DMS53 treated with DMSO at 0.1 percent for 48 hours (cell line): Measurements from ENCODE around the gene C2CD4C.
"Not testable (repeated sequence)": the region's sequence is repeated elsewhere in the genome, so short reads cannot be mapped to it uniquely, and the experiment has no call there.

ENCODE experiments used
- DNase-seq: peaks from one replicate; lab custom pipeline; 2025; ENCODE audit not compliant: unreplicated experiment; lab: John Stamatoyannopoulos, UW

Gene C2CD4C

GRCh38 chr19:384799-385169 is 24.2 kb downstream of the C2CD4C start:
- DNase-seq: no peak

DNA sequence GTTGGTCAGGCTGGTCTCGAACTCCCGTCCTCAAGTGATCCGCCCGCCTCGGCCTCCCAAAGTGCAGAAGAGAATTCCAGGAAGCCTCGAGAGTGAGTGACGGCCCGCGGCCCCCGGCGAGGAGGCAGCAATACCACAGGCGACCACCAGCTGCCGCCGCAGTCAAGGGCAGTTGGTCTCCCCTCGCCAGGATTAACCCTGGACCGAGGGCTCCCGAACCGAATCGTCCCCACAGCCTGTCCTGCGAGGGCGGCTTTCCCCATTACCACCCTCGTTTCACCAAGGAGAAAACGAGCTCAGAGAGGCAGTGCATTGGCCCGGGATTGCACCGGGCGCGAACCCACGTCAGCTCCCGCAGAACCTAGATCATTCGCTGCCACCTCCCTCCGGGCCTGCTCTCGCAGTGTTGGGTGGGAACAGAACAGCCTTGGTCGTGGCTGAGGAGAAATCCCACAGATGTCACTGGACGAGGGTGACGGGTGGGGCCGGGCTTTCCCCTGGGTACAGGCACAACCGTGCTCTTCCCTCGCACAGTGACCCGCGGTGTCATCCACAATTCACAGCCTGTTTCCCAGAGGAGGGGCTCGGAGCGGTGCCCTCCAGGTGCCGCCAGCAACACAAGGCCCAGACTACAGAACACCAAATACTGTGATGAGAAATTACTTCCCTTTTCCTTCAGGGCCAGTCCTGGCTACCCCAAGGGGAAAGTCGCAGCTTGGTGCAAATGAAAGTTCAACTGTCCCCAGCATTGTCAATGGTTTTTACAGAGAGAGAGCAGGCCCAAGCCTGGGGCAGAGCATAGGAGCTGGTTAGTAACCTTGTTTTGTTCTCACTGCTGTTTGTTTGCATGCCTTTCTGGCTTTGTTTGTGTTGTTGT is 24.8 kb downstream of the C2CD4C start:
- DNase-seq: no peak

DNA sequence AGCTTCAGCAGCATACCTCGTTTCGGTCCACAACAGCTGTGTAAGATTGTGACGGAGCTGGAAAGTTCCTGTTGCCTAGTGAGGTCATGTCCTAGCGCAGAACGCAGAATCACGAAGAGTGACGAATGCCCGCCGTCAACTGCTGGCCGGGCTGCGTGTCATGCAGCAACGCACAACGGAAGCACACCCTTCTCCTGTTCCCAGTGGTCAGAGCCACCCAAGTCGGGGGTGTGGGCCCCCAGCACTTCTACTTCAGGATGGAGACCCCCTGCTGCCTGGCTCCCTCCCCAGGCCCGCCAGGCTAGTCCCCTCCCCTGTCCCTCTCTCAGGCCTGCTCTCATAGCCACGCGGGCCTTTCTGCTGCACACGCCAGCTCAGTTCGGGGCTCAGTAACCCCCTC is 25.9 kb downstream of the C2CD4C start:
- no peak for DNase-seq

DNA sequence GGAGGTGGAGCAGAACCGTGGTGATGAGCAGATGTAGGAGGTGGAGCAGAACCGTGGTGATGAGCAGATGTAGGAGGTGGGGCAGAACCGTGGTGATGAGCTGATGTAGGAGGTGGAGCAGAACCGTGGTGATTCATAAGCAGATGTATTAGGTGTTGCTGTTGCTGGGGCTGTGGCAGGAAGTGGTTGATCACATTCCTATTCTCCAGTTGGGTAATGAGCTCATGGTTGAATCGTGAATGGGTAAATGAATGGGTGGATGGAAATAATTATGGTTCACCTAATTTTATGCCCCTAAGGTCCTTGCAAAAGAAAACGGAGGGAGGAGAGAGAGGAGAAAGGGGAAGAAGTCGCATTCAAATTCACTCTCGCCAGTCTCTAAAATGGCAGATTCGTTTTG is 26.4 kb downstream of the C2CD4C start:
- DNase-seq: peak; percentile 62

GRCh38 chr19:381901-382300 is 27.0 kb downstream of the C2CD4C start:
- not testable (repeated sequence) for DNase-seq

- DNase-seq: not testable (repeated sequence)
Observed at GRCh38 chr19:380618-381219, 28.2 kb downstream of the C2CD4C start.

DNA sequence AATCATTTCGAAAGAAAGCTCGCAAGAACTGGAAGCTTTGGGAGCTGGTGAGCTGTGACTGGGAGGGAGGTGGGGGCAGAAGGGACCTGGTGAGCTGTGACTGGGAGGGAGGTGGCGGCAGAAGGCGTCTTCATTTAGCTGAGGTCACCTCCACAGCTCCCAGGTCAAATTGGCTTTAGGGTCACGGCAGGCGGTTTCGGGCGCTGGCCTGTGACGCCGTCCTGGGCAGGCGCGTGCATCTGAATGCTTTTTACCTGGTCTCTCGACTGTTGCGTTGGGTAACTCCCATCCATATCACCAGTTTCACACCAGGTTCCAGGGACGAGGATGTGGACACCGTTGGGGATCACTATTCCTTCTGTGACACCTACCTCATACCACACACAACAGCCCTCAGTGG is 29.2 kb downstream of the C2CD4C start:
- DNase-seq: no peak

GRCh38 chr19:378706-379105 is 30.2 kb downstream of the C2CD4C start:
- DNase-seq: no peak

GRCh38 chr19:377801-378581 is 31.0 kb downstream of the C2CD4C start:
- no peak for DNase-seq

DNA sequence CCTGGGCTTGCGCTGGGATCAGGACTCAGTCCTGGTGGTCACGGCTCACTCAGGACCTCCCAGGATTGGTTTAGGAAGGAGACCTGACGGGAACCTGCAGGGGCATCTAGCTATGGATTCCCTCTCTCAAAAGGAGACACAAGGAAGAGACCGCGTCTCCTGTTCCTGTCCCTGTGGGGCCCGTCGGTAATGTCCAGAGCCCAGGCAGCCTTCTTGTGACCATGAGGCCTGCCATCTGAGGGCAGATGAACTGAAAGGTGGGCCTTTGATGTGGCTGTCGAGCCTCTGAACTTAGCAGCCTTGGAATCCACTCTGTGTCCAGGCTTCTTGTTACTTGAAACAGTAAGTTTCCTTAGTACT is 32.9 kb downstream of the C2CD4C start:
- no peak for DNase-seq

GRCh38 chr19:375395-376110 is 33.4 kb downstream of the C2CD4C start:
- no peak for DNase-seq

GRCh38 chr19:374886-375235 is 34.1 kb downstream of the C2CD4C start:
- DNase-seq: no peak

DNA sequence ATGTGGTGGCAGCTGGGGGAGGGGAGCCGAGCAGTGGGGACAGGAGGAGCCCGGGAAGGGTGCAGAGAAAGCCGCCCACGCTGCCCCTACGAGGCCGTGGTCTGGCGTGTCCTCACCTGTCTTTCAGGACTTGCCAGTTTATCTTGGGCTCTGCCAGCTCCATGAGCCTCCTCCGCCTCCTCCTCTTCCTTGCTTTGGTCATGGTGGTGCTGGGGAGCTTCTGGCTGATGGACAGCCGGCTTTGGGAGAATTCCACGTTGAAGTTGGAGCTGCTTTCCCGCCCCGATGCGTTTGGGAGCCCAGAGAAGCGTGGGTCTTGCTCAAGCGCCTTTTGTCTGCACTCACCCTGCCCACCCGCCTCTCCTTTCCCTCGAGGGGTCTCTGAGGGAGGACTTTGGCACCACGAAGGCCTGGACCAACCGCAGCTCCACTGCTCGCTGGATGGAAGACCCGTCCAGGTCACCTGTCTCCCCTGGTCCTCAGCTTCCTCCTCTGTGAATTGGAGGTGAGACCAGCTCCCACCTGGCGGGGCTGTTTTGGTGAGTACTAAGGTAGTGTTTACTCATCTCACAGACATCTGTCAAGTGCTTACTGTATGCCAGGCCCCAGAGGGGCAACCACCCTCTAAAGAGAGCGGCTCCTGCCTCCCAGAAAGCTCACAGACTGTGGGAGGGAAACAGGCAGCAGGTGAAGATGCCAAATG is 34.6 kb downstream of the C2CD4C start:
- DNase-seq: no peak

DNA sequence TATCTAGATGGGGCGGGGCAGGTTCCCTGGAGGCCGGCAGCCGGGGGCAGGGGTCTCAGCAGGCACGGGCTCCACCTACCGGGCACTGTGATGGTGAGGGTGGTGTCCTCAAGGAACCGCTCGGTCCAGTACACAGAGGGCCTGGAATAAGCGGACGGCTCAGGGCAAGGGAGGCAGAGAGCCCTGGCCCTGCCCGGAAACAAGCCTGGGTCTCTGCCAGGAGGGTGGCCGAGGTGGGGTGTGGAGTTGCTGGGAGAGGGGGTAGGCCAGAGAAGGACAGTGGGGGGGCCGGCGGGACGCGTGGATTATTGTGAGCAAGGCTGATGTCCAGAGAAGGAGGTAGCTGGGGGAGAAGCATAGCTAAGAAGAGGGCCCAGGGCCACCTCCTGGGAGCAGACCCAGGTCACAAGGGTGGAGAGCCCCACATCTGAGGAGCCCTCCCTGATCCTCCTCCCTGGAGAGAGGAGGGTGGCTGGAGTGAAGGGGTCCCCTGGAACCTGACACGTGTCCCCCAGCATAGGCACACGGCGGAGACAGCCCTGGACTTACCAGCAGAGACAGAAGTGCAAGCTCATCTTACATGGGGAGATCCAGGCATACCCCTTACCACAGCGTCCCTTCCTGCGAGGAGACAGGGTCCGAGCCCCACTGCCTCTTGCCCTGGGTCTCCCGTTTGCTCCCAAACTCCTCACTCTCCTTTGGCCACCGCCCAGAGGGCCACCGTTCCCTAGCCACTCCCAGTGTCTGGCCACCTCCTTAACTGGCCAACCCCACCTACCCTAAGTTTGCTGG is 35.4 kb downstream of the C2CD4C start:
- DNase-seq: no peak

DNA sequence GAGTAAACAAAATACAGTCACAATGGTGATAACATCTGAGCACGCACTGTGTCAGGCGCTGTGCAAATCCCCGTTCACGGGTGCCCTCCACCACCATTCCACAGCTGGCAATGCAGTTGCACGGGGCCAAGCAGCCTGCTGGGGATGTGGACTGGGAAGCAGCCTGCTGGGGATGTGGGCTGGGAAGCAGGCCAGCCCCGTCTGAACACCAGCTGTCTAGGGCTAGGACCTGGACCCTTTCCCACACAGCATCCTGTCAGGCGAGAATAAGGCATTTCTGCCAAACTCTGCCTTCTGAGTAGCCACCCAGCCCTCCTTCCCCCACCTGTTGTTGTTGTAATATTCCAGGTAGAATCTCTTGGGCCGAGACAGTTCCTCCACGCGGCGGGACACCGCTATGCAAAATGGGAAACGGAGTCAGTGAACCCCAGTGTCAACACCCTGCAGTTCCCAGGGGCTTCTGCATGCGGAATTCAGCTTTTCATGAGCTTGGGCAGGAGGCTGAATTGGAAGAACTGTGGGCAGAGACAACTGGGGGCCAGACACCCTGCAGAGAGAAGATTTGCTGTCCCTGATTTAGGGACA is 36.5 kb downstream of the C2CD4C start:
- DNase-seq: no peak

- DNase-seq: no peak
Observed at GRCh38 chr19:371501-372168, 37.3 kb downstream of the C2CD4C start.

DNA sequence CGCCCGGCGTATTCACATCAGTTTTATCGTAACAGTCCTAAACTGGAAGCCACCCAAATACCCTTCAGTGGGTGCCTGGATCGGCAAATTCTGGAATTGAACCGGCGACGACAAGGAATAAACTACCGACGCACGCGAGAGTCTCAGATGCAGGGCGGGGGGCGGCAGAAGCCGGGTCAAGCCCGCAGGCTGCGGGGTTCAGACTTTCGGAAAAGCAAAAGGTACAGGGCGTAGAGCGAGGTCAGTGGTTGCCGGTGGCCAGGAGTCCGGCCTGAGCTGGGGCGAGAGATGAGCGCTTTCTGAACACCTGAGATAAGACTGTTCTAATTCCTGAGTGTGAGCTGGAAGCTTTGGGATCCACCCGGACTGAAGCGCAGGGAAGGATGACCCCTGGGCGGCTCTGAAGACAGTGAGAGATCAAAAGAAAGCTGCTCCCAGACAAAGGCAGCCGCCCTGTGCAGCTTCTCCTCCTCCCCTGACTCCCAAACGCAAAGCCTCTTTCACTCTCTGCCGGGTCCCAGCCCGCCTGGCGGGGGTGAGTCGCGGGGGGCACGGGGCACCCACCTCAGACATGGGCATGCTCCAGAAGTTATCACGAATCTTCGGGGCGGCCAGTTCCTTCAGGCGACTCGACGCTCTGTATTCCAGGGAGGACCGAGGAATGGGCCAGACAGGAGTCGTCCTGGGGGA is 38.2 kb downstream of the C2CD4C start:
- no peak for DNase-seq

GRCh38 chr19:369876-370275 is 39.1 kb downstream of the C2CD4C start:
- no peak for DNase-seq

DNA sequence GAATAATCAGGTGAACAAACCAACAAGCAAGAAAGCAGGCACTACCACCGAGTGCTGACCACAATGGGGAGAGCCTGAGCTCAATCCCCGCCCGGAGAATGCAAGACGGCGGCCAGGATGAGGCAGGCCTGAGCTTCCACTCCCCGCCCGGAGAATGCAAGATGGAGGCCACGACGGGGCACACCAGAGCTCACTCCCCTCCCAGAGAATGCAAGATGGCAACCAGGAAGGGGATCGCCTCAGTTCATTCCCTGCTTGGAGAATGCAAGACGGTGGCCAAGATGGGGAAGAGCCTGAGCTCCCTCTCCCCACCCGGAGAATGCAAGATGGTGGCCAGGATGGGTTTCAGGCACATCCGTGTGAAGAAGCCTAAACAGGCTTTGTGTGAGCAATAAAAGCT is 39.7 kb downstream of the C2CD4C start:
- DNase-seq: no peak
